Epithelial cell of esophagus (primary cell): ENCODE results near the gene SEMA4D.

Source experiments
- DNase-seq: peaks from one replicate; pipeline ENCODE4 v3.0.0; 2010; ENCODE audit warnings: low read depth
- H3K4me3 ChIP-seq: 2 replicates; pipeline ENCODE4 v1.5.1; 2011; ENCODE audit warnings: mild to moderate bottlenecking, low read length, control low read depth
- TF ChIP-seq, protein P1 (sequence below): IDR thresholded peaks from 2 replicates; pipeline ENCODE4 v1.5.1; 2011; ENCODE audit warnings: low read depth, mild to moderate bottlenecking, low read length, control low read depth, inconsistent platforms; ENCODE audit not compliant: insufficient read depth; ENCODE audit errors: missing control alignments

The SEMA4D gene

DNA sequence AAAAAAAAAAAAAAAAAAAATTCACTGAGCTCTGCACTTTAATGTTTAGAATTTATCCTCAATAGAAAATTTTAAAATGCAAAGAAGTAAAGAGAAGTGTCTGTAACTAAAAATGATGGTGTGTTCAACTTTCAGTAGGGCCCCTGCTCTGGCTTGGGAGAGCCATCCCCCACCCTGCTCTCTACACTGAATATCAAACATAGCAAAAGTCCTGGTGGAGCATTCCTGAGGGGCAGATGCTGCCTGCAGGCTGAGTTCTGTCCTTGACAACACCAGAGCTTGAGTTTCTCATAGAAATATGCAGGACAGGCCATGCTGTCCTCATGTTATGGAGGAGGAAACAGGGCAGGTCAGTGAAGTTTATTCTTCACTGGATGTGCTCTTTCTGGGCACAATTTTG is 7.1 kb upstream of the SEMA4D start:
- no peak overlapping the region for H3K4me3 ChIP-seq
- TF ChIP-seq, protein P1, sequence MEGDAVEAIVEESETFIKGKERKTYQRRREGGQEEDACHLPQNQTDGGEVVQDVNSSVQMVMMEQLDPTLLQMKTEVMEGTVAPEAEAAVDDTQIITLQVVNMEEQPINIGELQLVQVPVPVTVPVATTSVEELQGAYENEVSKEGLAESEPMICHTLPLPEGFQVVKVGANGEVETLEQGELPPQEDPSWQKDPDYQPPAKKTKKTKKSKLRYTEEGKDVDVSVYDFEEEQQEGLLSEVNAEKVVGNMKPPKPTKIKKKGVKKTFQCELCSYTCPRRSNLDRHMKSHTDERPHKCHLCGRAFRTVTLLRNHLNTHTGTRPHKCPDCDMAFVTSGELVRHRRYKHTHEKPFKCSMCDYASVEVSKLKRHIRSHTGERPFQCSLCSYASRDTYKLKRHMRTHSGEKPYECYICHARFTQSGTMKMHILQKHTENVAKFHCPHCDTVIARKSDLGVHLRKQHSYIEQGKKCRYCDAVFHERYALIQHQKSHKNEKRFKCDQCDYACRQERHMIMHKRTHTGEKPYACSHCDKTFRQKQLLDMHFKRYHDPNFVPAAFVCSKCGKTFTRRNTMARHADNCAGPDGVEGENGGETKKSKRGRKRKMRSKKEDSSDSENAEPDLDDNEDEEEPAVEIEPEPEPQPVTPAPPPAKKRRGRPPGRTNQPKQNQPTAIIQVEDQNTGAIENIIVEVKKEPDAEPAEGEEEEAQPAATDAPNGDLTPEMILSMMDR, result no peak
- no peak for DNase-seq

DNA sequence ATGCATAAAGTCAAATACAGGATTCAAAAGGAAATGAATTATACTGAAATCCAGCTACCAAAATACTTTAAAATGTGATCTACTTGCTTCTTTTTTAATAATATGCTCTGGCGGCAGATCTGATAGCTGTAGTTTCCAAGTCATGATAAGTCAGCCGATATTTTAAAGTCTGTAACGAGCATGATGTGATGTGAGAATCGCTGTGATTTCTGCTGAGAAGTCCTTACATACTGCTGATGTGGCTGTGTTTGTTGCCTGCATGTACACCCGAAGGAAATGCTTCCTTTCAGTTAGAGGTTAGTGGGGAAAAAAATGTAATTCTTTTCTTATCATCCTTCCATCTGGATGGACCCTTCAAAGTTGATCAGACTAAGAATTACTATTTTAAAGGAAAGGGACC is 4.8 kb upstream of the SEMA4D start:
- TF ChIP-seq, protein P1, result no peak
- no peak overlapping the region for H3K4me3 ChIP-seq
- DNase-seq, result no peak

DNA sequence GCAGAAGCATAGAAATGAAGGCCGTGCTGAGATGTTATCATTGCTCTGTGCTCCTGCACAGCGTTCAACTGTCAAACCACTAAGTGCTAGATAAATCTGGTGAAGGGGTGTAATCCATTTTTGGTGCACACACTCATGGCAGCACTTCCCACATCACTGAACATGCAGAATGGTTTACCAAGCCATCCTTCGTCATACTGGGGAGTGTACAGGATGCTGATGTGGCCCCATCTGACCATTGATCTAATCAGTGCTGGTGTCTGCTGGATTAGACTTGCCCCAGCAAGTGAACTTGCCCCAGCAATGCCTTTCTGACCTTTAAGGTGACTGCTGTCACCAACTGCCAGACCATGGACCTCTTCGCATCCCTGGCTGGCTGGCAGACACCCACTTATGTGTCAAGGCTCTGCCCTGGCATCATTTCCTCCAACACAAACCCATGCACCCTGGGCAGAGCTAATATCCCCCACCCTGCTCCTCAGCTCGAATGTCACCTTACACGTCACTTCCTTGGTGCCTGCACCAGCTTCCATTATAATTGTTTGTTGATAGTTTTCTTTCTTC is 4.2 kb upstream of the SEMA4D start:
- H3K4me3 ChIP-seq, result no peak overlapping the region
- DNase-seq, result no peak
- TF ChIP-seq, protein P1, result no peak

DNA sequence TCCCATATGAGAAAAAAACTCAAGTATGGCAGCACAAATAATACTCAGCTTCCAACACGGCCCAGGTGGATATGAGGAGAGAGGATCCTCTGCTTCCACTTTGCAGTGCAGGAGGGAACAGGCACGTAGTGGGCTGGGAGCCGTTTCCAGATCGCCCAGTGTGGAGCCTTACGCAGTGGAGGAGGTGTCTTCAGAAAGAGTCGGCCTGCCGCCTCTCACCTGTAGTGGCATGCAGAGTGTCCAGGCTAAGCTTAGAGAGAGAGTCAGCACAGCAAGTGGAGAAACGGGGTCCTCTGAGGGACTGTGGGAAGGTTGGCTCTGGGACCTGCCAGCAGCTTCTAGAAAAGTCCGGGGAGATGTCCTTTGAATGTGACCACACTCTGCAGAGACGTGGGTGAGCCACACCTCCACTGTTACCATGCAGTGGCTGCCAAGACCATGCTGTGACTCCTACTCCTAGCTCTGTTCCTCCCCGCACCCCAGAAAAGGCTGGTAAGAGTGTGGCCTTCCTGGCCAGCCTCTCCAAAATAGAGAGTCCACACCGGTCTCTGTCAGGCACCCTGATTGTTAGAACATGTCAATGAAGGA is 3.5 kb upstream of the SEMA4D start:
- H3K4me3 ChIP-seq, result no peak overlapping the region
- TF ChIP-seq, protein P1, result no peak
- DNase-seq, result no peak

DNA sequence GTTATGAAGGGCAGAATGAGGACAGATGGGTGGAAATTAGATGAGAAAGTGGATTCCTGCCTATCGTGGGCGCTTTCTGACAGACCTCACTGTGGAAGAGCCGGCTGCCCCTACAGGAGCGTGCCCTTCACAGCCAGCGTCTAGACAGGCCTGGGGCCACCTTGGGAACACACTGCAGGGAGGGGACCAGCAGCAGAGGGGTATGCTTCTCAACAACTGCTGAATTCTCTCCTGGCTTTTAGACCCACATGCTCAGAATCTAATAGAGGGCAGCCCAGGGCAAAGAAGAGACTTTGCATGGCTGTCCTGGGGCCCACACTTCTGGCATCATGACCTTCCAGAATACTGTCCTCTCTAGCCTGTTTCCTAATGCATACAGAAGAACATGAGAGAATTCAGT is 2.1 kb upstream of the SEMA4D start:
- no peak overlapping the region for H3K4me3 ChIP-seq
- no peak for DNase-seq
- TF ChIP-seq, protein P1, result no peak

DNA sequence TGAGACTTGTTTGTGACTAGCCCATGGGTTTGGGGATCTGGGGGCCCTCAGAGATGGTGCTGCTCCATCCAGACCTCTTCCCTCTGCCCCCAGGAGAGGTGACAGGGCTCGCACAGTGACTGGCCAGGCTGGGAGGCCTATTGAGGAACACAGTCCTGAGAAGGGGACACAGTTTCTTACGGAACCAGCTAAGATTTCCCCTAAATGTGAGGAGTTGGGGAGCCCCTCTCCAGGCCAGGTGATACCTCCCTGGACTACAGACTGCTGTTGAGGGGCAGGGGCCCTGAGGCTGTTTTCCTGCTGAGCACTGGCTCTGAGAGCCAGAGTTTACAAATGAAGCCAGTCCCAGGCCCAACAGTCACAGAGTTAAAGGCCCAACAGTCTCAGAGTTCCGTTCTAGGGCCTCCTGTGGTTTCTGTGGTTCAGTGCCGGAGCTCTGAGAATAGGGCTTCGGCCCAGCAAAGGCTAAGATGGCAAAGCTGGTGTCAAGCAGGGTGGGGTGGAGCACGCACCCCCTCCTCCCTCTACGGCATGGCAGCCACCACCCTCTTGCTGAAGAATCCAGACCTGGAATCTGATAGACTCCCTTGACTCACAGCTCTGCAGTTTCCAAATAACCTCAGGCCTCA is 1.1 kb upstream of the SEMA4D start:
- no peak overlapping the region for H3K4me3 ChIP-seq
- TF ChIP-seq, protein P1, result no peak
- DNase-seq, result no peak

DNA sequence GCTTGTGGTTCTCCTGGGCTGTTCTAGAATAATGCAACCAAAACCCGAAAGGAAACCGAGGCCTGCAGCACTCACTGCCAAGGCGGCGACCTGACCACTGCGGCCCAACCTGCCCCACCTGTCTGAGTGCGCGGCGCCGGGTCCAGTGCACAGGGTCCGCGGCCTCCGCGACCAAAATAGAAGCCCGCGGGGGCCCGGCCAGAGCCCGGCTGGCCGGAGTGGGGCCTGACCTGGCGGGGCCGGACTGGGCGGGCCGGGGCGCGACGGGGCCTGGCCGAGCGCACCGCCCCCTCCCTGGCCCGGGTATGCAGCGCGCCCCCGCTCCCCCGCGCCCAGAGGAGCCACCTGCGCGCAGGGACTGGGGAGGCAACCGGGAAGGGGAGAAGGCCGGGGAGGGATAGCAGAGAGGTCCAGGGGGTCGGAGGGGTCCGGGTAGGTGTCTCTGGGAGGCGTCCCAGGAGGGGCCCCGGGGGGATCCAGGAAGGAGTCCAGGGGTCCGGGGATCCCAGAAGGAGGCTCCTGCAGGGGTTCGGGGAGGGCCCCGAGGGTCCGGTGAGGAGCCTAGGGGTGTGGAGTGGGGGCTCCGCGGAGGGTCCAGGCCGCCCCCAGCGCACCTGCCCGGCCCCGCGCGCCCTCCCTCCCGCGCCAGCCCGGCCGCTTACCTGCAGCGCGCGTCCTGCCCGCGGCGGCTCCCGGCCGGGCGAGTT is 503 bp downstream of the SEMA4D start:
- H3K4me3 ChIP-seq, result peak overlapping the region; percentile 53
- DNase-seq, result no peak
- TF ChIP-seq, protein P1, result no peak
